ENCODE measurements around the gene CBLC. TPM values are rescaled to one million over a fixed set of nuclear protein-coding genes. Genes with fewer than 3 reads are reported as not detected.
A peak's percentile ranks its signal among the peaks of the same experiment; 100 is the strongest.

The CBLC gene
- total RNA-seq, 1 experiment from 2014 or later, result 53.6 TPM

GRCh38 chr19:44752123-44752815 lies 25.4 kb upstream of the CBLC start:
- Histone ChIP-seq H3K36me3 (ENCODE audit: low read depth) (peaks cover 17% of the 10 kb centered on the region), H3K27me3 (ENCODE audit: insufficient read depth, low read depth) (no peaks in the 10 kb centered on the region), H3K4me3 (no peak overlapping the region), H3K4me2 (peak overlapping the region; percentile 75), H3F3A (ENCODE audit: insufficient read depth, low read depth) (peaks cover 38% of the 10 kb centered on the region), H3K4me1 (replicated peaks; ENCODE audit: insufficient read depth) (peaks cover 54% of the 10 kb centered on the region), H3K9me3 (ENCODE audit: insufficient read depth, low read depth) (no peaks in the 10 kb centered on the region), H3K79me2 (ENCODE audit: low read depth) (peaks cover 39% of the 10 kb centered on the region), H3K9me2 (ENCODE audit: insufficient read depth) (no peaks in the 10 kb centered on the region), H4K20me1 (ENCODE audit: insufficient read depth) (no peaks in the 10 kb centered on the region), H3K27ac (peak overlapping the region; percentile 16; the same call in 1 of the 2 replicates), H2AFZ (no peak overlapping the region)
- ChIA-PET POLR2A (ENCODE audit: unreplicated experiment) (interaction anchor here (0.6 kb wide), 1 partner anchor 864 kb away, joined by 7 read pairs; no protein-coding TSS in a partner anchor), CTCF (interaction anchor here (0.6 to 1.0 kb wide), 2 partner anchors 23 to 28 kb away, joined by 3 to 13 read pairs; no protein-coding TSS in a partner anchor)
- DNase-seq, result no peak
- intact Hi-C loops (cut with micrococcal nuclease; ENCODE audit: unreplicated experiment), result no loop called here
- no TSS peak for BruUV-seq (replicated peaks)
- TF ChIP-seq EZH2 (IDR thresholded peaks at IDR 0.05; ENCODE audit: low read depth) (no peak), CTCF (conservative IDR thresholded peaks at IDR 0.05) (no peak)

- Histone ChIP-seq H3K9me3 (ENCODE audit: insufficient read depth, low read depth) (no peaks in the 10 kb centered on the region), H3K27me3 (ENCODE audit: insufficient read depth, low read depth) (no peaks in the 10 kb centered on the region), H3K4me1 (replicated peaks; ENCODE audit: insufficient read depth) (peaks cover 50% of the 10 kb centered on the region), H3K79me2 (ENCODE audit: low read depth) (peaks cover 39% of the 10 kb centered on the region), H3K27ac (peak overlapping the region; percentile 16), H4K20me1 (ENCODE audit: insufficient read depth) (no peaks in the 10 kb centered on the region), H3F3A (ENCODE audit: insufficient read depth, low read depth) (peaks cover 33% of the 10 kb centered on the region), H3K36me3 (ENCODE audit: low read depth) (peaks cover 17% of the 10 kb centered on the region), H3K9me2 (ENCODE audit: insufficient read depth) (no peaks in the 10 kb centered on the region), H3K4me2 (peak overlapping the region; percentile 75), H3K4me3 (peak overlapping the region; percentile 42; the same call in 1 of the 2 replicates), H2AFZ (no peak overlapping the region)
- TF ChIP-seq EZH2 (IDR thresholded peaks at IDR 0.05; ENCODE audit: low read depth) (no peak), CTCF (conservative IDR thresholded peaks at IDR 0.05) (no peak)
- BruUV-seq (replicated peaks), result no TSS peak
- intact Hi-C loops (cut with micrococcal nuclease; ENCODE audit: unreplicated experiment), result loop anchor here (1.0 kb wide), 1 partner anchor 29 kb away; no protein-coding TSS in a partner anchor
- peak; percentile 84 to 91 for DNase-seq
- POLR2A ChIA-PET (ENCODE audit: unreplicated experiment), result interaction anchor here (0.6 to 0.8 kb wide), 2 partner anchors 28 to 863 kb away, joined by 6 to 7 read pairs; no protein-coding TSS in a partner anchor
- CTCF ChIA-PET, result interaction anchor here (0.6 to 1.0 kb wide), 4 partner anchors 23 to 64 kb away, joined by 3 to 13 read pairs (median 7); no protein-coding TSS in a partner anchor
Observed at GRCh38 chr19:44752816-44753625, 24.7 kb upstream of the CBLC start.

- ChIA-PET POLR2A (ENCODE audit: unreplicated experiment) (interaction anchor here (0.8 kb wide), 1 partner anchor 29 kb away, joined by 6 read pairs; no protein-coding TSS in a partner anchor), CTCF (interaction anchor here (0.6 to 1.0 kb wide), 4 partner anchors 21 to 65 kb away, joined by 3 to 11 read pairs (median 4); no protein-coding TSS in a partner anchor)
- H3K4me3 ChIP-seq, result peak overlapping the region; percentile 43; the same call in 1 of the 2 replicates
- H3K4me1 ChIP-seq (replicated peaks; ENCODE audit: insufficient read depth), result peaks cover 48% of the 10 kb centered on the region
- no TSS peak for BruUV-seq (replicated peaks)
- DNase-seq, result no peak
- peaks cover 31% of the 10 kb centered on the region for H3F3A ChIP-seq (ENCODE audit: insufficient read depth, low read depth)
- H3K36me3 ChIP-seq (ENCODE audit: low read depth), result peaks cover 22% of the 10 kb centered on the region
- H3K27ac ChIP-seq, result peak overlapping the region; percentile 70
- H2AFZ ChIP-seq, result no peak overlapping the region
- H3K4me2 ChIP-seq, result peak overlapping the region; percentile 75
- H3K9me2 ChIP-seq (ENCODE audit: insufficient read depth), result no peaks in the 10 kb centered on the region
- intact Hi-C loops (cut with micrococcal nuclease; ENCODE audit: unreplicated experiment), result loop anchor here (1.0 kb wide), 1 partner anchor 29 kb away; no protein-coding TSS in a partner anchor
- no peaks in the 10 kb centered on the region for H3K27me3 ChIP-seq (ENCODE audit: insufficient read depth, low read depth)
- peaks cover 39% of the 10 kb centered on the region for H3K79me2 ChIP-seq (ENCODE audit: low read depth)
- H3K9me3 ChIP-seq (ENCODE audit: insufficient read depth, low read depth), result no peaks in the 10 kb centered on the region
- no peaks in the 10 kb centered on the region for H4K20me1 ChIP-seq (ENCODE audit: insufficient read depth)
- no peak for TF ChIP-seq CTCF (conservative IDR thresholded peaks at IDR 0.05)
- TF ChIP-seq EZH2 (IDR thresholded peaks at IDR 0.05; ENCODE audit: low read depth), result no peak
Observed at GRCh38 chr19:44753626-44753931, 24.1 kb upstream of the CBLC start.

Data from PC-9 (cell line).